ENCODE results near the gene CAMK2G.

DNA sequence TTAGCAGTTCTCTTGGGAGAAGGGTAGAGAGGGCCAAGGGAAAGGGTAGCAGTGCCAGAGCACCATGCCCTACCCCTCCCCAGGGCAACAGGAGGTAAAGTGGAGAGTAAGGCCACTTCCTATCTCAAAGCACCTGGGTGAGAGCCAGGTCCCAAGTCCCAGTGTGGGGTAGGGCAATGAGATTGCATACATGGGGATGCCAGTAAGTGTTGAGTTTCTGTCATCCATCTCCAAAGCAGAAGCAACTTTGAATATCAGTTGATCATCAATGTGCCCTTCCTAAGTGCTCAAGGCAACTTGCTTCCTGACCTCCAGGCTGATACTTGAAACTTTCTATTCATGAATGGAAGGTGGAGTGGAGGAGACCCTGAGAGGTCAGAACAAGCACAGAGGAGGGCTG is 2.2 kb upstream of the CAMK2G start:
- TF ChIP-seq, protein P1, sequence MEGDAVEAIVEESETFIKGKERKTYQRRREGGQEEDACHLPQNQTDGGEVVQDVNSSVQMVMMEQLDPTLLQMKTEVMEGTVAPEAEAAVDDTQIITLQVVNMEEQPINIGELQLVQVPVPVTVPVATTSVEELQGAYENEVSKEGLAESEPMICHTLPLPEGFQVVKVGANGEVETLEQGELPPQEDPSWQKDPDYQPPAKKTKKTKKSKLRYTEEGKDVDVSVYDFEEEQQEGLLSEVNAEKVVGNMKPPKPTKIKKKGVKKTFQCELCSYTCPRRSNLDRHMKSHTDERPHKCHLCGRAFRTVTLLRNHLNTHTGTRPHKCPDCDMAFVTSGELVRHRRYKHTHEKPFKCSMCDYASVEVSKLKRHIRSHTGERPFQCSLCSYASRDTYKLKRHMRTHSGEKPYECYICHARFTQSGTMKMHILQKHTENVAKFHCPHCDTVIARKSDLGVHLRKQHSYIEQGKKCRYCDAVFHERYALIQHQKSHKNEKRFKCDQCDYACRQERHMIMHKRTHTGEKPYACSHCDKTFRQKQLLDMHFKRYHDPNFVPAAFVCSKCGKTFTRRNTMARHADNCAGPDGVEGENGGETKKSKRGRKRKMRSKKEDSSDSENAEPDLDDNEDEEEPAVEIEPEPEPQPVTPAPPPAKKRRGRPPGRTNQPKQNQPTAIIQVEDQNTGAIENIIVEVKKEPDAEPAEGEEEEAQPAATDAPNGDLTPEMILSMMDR (IDR thresholded peaks at IDR 0.05): no peak
- TF ChIP-seq EZH2phosphoT487 (IDR thresholded peaks at IDR 0.05): no peak
- TF ChIP-seq EZH2 (IDR thresholded peaks at IDR 0.05): no peak

Data from neural progenitor cell (in vitro differentiated cells).